ENCODE results near the gene RNF128. TPM values are rescaled to one million over a fixed set of nuclear protein-coding genes. Genes with fewer than 3 reads are reported as not detected.

The RNF128 gene
- total and polyA plus RNA-seq, 12 donors = 0.01 to 0.57 (median 0.26) TPM; not detected in 3

DNA sequence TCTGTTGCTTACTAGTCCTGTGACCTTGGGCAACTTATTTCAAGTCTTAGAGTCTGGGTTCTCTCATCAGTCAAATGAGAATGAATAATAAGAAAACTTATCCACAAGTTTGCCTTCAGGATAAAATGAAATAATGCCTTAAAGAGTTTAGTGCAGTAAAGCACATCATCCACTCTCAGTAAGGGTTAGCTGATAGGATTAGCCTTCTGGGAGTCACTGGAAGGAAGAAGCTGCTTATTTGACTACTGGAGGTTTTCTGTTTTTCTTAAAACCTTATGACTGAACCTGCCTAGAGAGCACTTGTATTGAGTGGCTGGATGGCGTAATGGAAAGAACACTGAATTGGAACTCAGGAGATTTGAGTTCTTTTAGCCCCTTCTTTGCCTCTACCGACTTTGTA lies 1.8 kb downstream of the RNF128 start:
- TF ChIP-seq, protein P1, sequence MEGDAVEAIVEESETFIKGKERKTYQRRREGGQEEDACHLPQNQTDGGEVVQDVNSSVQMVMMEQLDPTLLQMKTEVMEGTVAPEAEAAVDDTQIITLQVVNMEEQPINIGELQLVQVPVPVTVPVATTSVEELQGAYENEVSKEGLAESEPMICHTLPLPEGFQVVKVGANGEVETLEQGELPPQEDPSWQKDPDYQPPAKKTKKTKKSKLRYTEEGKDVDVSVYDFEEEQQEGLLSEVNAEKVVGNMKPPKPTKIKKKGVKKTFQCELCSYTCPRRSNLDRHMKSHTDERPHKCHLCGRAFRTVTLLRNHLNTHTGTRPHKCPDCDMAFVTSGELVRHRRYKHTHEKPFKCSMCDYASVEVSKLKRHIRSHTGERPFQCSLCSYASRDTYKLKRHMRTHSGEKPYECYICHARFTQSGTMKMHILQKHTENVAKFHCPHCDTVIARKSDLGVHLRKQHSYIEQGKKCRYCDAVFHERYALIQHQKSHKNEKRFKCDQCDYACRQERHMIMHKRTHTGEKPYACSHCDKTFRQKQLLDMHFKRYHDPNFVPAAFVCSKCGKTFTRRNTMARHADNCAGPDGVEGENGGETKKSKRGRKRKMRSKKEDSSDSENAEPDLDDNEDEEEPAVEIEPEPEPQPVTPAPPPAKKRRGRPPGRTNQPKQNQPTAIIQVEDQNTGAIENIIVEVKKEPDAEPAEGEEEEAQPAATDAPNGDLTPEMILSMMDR (IDR thresholded peaks at IDR 0.05) = no peak
- peaks cover 0 to 89% (median 5%) of the 10 kb centered on the region in 7 donors for H3K27me3 ChIP-seq
- DNase-seq = no peak
- no peak overlapping the region for H3K27ac ChIP-seq
- H3K4me3 ChIP-seq = no peak overlapping the region
- no peaks in the 10 kb centered on the region for H3K4me1 ChIP-seq
- H3K9me3 ChIP-seq = no peaks in the 10 kb centered on the region
- intact Hi-C loops (cut with DNase I) = no loop called here
- H3K36me3 ChIP-seq = no peaks in the 10 kb centered on the region
- WGBS, 2 donors = 78 to 81% methylated on average over 2 of the region's 2 CpGs
- no peak for ATAC-seq

DNA sequence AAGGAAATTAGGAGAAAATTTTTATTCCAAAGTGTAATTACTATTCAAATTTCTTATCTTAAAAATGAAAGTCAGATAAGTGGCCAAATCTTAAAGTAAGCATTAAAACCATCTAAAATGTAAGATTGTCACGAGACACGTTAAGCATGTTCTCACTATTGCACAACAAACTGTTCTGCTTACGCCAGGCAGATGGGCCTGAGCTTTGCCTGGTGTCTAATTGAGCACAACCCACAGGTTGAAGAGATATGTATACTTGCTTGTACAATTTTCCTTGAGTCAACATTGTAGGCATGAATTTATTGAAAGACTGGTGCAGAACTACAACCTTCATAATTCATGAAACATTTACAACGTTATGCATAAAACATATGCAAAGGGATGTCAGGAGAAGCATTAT lies 3.9 kb downstream of the RNF128 start:
- no peak overlapping the region for H3K27ac ChIP-seq

DNA sequence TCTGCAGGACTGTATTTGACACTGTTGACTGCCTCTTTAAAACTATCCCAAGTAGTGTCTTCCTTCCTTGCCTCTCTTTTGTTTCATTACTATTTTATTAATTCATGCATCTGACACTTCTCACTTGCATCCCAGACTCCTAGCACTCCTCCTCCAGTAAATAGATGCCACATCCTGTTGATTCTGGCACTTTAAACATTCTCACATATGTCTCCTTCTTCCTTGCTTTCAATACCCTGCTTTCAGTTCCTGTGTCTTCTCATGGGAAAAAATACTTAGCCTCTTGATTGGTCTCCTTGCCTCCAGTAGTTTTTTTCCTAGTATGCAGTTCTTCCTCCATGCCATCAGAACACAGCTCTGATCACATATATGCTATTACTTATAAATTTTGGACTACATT lies 5.1 kb downstream of the RNF128 start:
- intact Hi-C loops (cut with DNase I) = no loop called here
- TF ChIP-seq, protein P1 (IDR thresholded peaks at IDR 0.05) = no peak
- DNase-seq (no peak), ATAC-seq (no peak)
- H3K4me1 ChIP-seq = no peaks in the 10 kb centered on the region
- peaks cover 0 to 84% (median 0%) of the 10 kb centered on the region in 7 donors for H3K27me3 ChIP-seq
- no peak overlapping the region for H3K4me3 ChIP-seq
- no peaks in the 10 kb centered on the region for H3K9me3 ChIP-seq
- no peak overlapping the region for H3K27ac ChIP-seq
- H3K36me3 ChIP-seq = no peaks in the 10 kb centered on the region

More for the DNA sequence above, 3.9 kb downstream of the RNF128 start:
- TF ChIP-seq, protein P1 (IDR thresholded peaks at IDR 0.05) = no peak
- ATAC-seq = no peak
- intact Hi-C loops (cut with DNase I) = no loop called here
- Histone ChIP-seq H3K4me1 (no peaks in the 10 kb centered on the region), H3K36me3 (no peaks in the 10 kb centered on the region), H3K9me3 (no peaks in the 10 kb centered on the region), H3K4me3 (no peak overlapping the region), H3K27me3 (peaks cover 0 to 87% (median 0%) of the 10 kb centered on the region in 7 donors)
- 72 to 83% methylated on average over 4 of the region's 4 CpGs for WGBS, 2 donors
- DNase-seq = no peak

DNA sequence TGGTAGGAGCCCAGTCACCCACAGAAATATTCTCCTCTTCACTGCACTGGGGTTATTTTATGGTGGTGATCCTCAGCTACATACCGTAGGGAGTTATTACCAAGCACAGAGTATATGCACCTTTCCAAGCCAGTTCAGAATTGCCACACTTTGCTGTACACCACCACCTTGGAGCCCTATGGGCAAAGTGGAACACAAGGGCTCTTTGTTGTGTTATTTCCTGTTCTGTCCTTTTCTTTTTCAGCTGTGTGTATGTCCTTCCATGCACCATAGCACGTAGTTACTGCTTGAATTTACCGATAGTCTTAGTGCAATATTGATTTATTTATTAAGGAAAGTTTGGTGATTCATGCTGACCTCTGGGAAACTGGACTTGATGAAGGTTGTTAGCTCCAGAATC lies 8.3 kb downstream of the RNF128 start:
- Histone ChIP-seq H3K4me3 (no peak overlapping the region), H3K4me1 (no peaks in the 10 kb centered on the region), H3K36me3 (no peaks in the 10 kb centered on the region), H3K27me3 (peaks cover 0 to 78% (median 0%) of the 10 kb centered on the region in 7 donors), H3K9me3 (no peaks in the 10 kb centered on the region), H3K27ac (no peak overlapping the region)
- TF ChIP-seq, protein P1 (IDR thresholded peaks at IDR 0.05) = no peak
- WGBS, 2 donors = 79 to 88% methylated on average over 3 of the region's 3 CpGs
- intact Hi-C loops (cut with DNase I) = no loop called here
- ATAC-seq (no peak), DNase-seq (no peak)

All from heart right ventricle (tissue), 16 donors.